ENCODE results near the gene NEK7. TPM values are rescaled to one million over a fixed set of nuclear protein-coding genes. Genes with fewer than 3 reads are reported as not detected.

NEK7 gene
- total and polyA plus RNA-seq, 10 donors = 16.9 to 120 (median 73.2) TPM

- H3K9me3 ChIP-seq = no peaks in the 10 kb centered on the region
- H3K27ac ChIP-seq = peak overlapping the region; percentile 96 to 100 (median 99)
- no peaks in the 10 kb centered on the region for H3K27me3 ChIP-seq (replicated peaks in 1 of 7)
- 0 to 2% (median 0%) methylated on average over 40 to 62 of the region's 62 CpGs for WGBS, 5 donors
- intact Hi-C loops (cut with DNase I; ENCODE audit: low total_unique reads) = no loop called here
- peak; percentile 96 for DNase-seq
- no peak for TF ChIP-seq CTCF (IDR thresholded peaks at IDR 0.05 in 8 of 11, conservative IDR thresholded peaks at IDR 0.05 in 3 of 11)
- peak in 1 of 3 donors; percentile 61 for TF ChIP-seq POLR2A (IDR thresholded peaks at IDR 0.05)
- TF ChIP-seq POLR2AphosphoS5 (IDR thresholded peaks at IDR 0.05) = peak; percentile 82 to 87 (median 85)
- no peaks in the 10 kb centered on the region for H3K36me3 ChIP-seq
- peak overlapping the region; percentile 68 to 95 (median 88) for H3K4me3 ChIP-seq
- H3K4me1 ChIP-seq = peaks cover 25 to 55% (median 38%) of the 10 kb centered on the region in 6 donors
Observed at GRCh38 chr1:198157241-198157846, 546 bp downstream of the NEK7 start.

GRCh38 chr1:198157847-198158725 lies 1.3 kb downstream of the NEK7 start:
- Histone ChIP-seq H3K4me3 (peak overlapping the region; percentile 68 to 95 (median 88)), H3K27ac (peak overlapping the region; percentile 96 to 100 (median 99)), H3K27me3 (replicated peaks in 1 of 7) (no peaks in the 10 kb centered on the region), H3K9me3 (no peaks in the 10 kb centered on the region), H3K4me1 (peaks cover 30 to 62% (median 46%) of the 10 kb centered on the region in 6 donors), H3K36me3 (no peaks in the 10 kb centered on the region)
- WGBS, 5 donors = 3 to 6% (median 4%) methylated on average over 17 of the region's 17 CpGs
- no peak for DNase-seq
- intact Hi-C loops (cut with DNase I; ENCODE audit: low total_unique reads) = no loop called here
- TF ChIP-seq POLR2AphosphoS5 (IDR thresholded peaks at IDR 0.05) = no peak
- TF ChIP-seq CTCF (IDR thresholded peaks at IDR 0.05 in 8 of 11, conservative IDR thresholded peaks at IDR 0.05 in 3 of 11) = peak in 1 of 11 experiments; percentile 9

- intact Hi-C loops (cut with DNase I; ENCODE audit: low total_unique reads) = no loop called here
- DNase-seq = peak; percentile 97
- Histone ChIP-seq H3K27ac (peak overlapping the region; percentile 96 to 100 (median 99)), H3K4me3 (peak overlapping the region; percentile 68 to 95 (median 88)), H3K36me3 (no peaks in the 10 kb centered on the region), H3K27me3 (replicated peaks in 1 of 7) (no peaks in the 10 kb centered on the region), H3K4me1 (peaks cover 30 to 71% (median 49%) of the 10 kb centered on the region in 6 donors), H3K9me3 (no peaks in the 10 kb centered on the region)
- WGBS, 5 donors = 0 to 1% (median 0%) methylated on average over 36 to 37 of the region's 37 CpGs
- TF ChIP-seq POLR2A (IDR thresholded peaks at IDR 0.05) (peak in 1 of 3 donors; percentile 50), CTCF (IDR thresholded peaks at IDR 0.05 in 8 of 11, conservative IDR thresholded peaks at IDR 0.05 in 3 of 11) (peak in 1 of 11 experiments; percentile 27), POLR2AphosphoS5 (IDR thresholded peaks at IDR 0.05) (peak; percentile 83 to 89 (median 89))
Observed at GRCh38 chr1:198158735-198159589, 2.2 kb downstream of the NEK7 start.

All from spleen (tissue), 11 donors.